ENCODE data around the gene TTYH1. TPM values are rescaled to one million over a fixed set of nuclear protein-coding genes. Genes with fewer than 3 reads are reported as not detected.
"Not testable (repeated sequence)": the region's sequence is repeated elsewhere in the genome, so short reads cannot be mapped to it uniquely, and the experiment has no call there.

The TTYH1 gene
- 10.4 TPM for total RNA-seq (ENCODE audit: unreplicated experiment)
- long read RNA-seq, partial matches to known transcripts, result 0 of 10 reads
- long read RNA-seq, other reads (novel, unspliced or antisense), result 2 of 10 reads

DNA sequence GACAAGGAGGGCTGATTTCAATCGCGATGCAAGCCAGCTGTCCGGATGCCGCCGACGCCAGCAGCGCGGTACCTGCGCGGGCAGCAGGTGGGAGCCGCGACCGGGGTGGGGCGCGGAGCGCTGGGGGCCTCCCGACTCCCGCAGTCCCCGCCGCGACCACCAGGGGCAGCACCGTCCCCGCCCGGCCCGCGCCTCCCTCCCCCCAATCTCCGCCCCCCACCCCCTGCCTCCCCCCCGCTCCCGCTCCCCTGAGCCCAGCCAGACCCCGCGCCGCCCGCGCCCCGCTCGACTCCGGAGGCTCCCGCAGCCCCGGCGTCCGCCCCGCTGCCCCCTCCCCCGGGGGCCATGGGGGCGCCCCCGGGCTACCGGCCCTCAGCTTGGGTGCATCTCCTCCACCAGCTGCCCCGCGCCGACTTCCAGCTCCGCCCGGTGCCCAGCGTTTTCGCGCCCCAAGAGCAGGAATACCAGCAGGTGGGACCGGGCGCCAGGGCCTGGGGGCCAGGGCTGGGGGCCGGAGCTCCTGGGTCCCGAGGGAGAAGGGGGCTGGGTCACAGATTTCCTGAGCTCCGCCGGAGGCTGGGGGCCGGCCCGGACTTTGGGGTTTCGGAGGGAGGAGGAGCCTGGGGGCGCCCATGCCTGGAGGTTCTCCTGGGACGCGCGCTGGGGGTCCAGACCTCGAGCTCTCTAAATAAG, at the start of gene TTYH1:
Gene TTYH1, plus strand, starts transcription at position 257 of the 693 bp plus-strand sequence. Its CDS starts 89 bp downstream, at position 346.
- DNase-seq (ENCODE audit: low spot score), result peak; percentile 44
- peaks cover 11% of the 10 kb centered on the region for H3K9me3 Mint-ChIP-seq (ENCODE audit: unreplicated experiment)
- H3K27ac Mint-ChIP-seq (ENCODE audit: unreplicated experiment), result peak within 1 kb of the TSS; percentile 26
- H3K36me3 Mint-ChIP-seq (ENCODE audit: low read depth, unreplicated experiment), result peaks cover 17% of the 10 kb centered on the region
- H3K4me3 Mint-ChIP-seq (ENCODE audit: unreplicated experiment), result peak within 1 kb of the TSS; percentile 70
- peaks cover 21% of the 10 kb centered on the region for H3K27me3 Mint-ChIP-seq (ENCODE audit: unreplicated experiment)
- H3K4me1 Mint-ChIP-seq (ENCODE audit: unreplicated experiment), result peaks cover 22% of the 10 kb centered on the region
- TF ChIP-seq, protein P1, sequence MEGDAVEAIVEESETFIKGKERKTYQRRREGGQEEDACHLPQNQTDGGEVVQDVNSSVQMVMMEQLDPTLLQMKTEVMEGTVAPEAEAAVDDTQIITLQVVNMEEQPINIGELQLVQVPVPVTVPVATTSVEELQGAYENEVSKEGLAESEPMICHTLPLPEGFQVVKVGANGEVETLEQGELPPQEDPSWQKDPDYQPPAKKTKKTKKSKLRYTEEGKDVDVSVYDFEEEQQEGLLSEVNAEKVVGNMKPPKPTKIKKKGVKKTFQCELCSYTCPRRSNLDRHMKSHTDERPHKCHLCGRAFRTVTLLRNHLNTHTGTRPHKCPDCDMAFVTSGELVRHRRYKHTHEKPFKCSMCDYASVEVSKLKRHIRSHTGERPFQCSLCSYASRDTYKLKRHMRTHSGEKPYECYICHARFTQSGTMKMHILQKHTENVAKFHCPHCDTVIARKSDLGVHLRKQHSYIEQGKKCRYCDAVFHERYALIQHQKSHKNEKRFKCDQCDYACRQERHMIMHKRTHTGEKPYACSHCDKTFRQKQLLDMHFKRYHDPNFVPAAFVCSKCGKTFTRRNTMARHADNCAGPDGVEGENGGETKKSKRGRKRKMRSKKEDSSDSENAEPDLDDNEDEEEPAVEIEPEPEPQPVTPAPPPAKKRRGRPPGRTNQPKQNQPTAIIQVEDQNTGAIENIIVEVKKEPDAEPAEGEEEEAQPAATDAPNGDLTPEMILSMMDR (IDR thresholded peaks at IDR 0.05; ENCODE audit: unreplicated experiment), result peak; percentile 90

DNA sequence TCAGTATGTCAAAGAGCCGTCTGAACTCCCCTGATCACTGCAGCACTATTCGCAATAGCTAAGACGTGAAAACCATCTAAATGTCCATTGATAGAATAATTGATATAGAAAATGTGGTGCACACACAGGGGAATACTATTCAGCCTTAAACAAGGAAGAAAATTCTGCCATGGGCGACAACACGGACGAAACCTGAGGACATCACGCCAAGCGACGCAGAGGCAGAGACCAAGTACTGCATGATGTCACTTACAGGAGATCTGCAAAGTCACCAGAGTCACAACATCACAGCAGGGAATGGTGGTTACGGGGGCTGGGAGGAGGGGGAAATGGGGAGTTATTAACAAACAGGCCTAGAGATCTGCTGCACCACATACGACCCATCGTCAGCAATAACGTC, 49.5 kb upstream of the TTYH1 start:
- H3K4me3 Mint-ChIP-seq (ENCODE audit: unreplicated experiment); H3K9me3 Mint-ChIP-seq (ENCODE audit: unreplicated experiment); H3K36me3 Mint-ChIP-seq (ENCODE audit: low read depth, unreplicated experiment); H3K27me3 Mint-ChIP-seq (ENCODE audit: unreplicated experiment); H3K27ac Mint-ChIP-seq (ENCODE audit: unreplicated experiment); H3K4me1 Mint-ChIP-seq (ENCODE audit: unreplicated experiment); DNase-seq (ENCODE audit: low spot score): not testable (repeated sequence)

DNA sequence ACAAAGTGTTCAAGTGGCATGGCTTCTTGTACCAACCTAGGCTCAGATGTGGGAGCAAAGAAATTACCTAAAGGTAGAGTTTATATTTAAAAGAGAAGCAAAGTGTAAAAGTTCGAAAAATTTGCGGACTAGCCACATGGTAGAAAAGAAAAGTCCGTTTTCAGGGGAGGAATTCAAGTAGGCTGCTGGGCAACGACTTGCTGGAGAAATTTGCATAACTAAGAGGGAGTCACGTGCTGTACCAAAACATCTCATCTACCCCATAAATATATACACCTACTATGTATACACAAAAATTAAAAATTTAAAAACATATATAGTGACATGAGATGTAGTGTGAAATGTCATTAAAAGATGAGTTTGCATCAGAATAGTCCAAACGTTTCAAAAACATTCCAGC, 48.5 kb upstream of the TTYH1 start:
- Mint-ChIP-seq H3K4me1 (ENCODE audit: unreplicated experiment) (no peaks in the 10 kb centered on the region), H3K27me3 (ENCODE audit: unreplicated experiment) (peaks cover 2% of the 10 kb centered on the region), H3K36me3 (ENCODE audit: low read depth, unreplicated experiment) (no peaks in the 10 kb centered on the region), H3K4me3 (ENCODE audit: unreplicated experiment) (no peak overlapping the region), H3K9me3 (ENCODE audit: unreplicated experiment) (no peaks in the 10 kb centered on the region), H3K27ac (ENCODE audit: unreplicated experiment) (no peak overlapping the region)
- no peak for DNase-seq (ENCODE audit: low spot score)
- TF ChIP-seq, protein P1 (IDR thresholded peaks at IDR 0.05; ENCODE audit: unreplicated experiment), result no peak

DNA sequence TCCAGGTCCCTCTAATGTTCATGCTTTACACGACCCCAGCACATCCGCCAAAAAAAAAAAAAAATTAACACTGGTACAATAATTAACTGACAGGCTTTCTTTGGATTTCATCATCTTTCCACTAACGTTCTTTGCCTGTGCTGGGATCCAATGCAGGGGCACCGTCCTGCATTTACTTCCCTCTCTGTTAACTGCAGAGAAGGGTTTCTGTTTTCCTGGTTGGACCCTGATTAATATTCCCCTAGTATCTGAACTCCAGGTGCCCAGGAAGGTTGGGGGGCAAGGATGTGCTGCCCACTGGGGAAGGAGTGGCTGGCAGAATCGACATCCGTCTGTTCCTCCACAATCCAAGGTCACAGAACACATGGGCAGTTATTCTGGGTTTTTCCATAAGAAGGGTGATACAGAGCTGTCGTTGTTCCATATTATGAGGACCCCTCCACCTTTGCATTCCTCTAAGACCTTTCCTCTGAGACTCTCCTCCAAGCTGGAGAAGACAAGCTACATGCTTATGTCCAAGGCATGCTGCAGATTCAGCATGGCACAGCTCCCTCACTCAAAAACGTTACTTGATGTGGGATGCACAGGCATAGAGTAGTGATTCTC, 46.1 kb upstream of the TTYH1 start:
- peaks cover 2% of the 10 kb centered on the region for H3K27me3 Mint-ChIP-seq (ENCODE audit: unreplicated experiment)
- no peaks in the 10 kb centered on the region for H3K36me3 Mint-ChIP-seq (ENCODE audit: low read depth, unreplicated experiment)

DNA sequence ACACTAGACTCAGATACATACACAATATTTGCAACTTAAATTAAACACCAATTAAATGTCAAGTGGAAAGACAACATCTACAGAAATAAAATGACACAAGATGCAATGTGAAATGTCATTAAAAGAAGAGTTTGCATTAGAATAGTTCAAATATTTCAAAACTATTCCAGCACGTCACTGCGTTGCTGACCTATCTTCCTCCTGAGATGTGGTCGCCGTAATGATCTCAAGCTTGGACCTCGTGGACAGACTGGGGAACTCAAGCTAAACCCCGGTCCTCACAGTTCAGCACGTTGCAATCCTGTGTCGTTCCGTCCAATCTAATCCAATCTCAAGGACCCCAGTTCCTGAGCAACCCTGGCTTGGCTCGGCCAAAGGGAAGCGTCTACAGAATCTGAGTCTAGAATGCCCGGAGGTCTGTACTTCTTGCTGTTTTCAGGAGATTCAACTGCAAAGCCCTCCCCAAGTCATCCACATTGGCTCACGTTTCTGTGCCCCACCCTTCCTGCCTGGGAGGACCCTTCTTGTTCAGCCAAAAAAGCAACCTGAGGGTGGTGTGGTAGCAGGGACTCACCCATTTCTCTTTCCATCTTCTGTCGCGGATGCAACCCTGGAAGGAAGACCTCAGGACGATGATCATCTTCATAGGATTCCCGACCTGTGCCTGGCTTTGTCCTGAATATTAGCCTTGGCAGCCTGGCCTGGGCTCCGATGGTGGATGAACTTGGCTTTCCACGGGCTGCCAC, 45.4 kb upstream of the TTYH1 start:
- not testable (repeated sequence) for H3K4me3 Mint-ChIP-seq (ENCODE audit: unreplicated experiment); H3K9me3 Mint-ChIP-seq (ENCODE audit: unreplicated experiment)

More for the DNA sequence above, 46.1 kb upstream of the TTYH1 start:
- TF ChIP-seq, protein P1 (IDR thresholded peaks at IDR 0.05; ENCODE audit: unreplicated experiment), result no peak
- Mint-ChIP-seq H3K9me3 (ENCODE audit: unreplicated experiment) (no peaks in the 10 kb centered on the region), H3K4me1 (ENCODE audit: unreplicated experiment) (no peaks in the 10 kb centered on the region), H3K27ac (ENCODE audit: unreplicated experiment) (no peak overlapping the region), H3K4me3 (ENCODE audit: unreplicated experiment) (no peak overlapping the region)
- DNase-seq (ENCODE audit: low spot score), result no peak

DNA sequence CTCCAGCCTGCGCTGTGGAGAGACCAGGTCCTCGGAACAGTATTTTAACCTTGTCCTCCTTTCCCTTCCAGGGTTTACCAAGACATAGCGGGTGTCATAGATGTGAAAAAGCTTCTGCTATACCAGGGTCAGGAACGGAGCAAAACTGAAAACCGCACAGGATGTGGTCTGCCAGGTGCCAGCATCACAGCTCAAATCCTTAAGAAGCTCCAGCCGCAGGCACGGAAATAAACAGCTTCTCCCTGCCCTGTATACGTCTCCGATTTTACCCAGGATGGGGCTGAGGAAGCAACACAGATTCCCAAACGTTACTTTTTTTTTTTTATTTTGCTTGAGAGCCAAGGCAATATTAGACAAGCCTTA, 44.8 kb upstream of the TTYH1 start:
- not testable (repeated sequence) for H3K36me3 Mint-ChIP-seq (ENCODE audit: low read depth, unreplicated experiment); H3K27me3 Mint-ChIP-seq (ENCODE audit: unreplicated experiment); H3K4me1 Mint-ChIP-seq (ENCODE audit: unreplicated experiment); DNase-seq (ENCODE audit: low spot score); H3K9me3 Mint-ChIP-seq (ENCODE audit: unreplicated experiment); H3K4me3 Mint-ChIP-seq (ENCODE audit: unreplicated experiment); H3K27ac Mint-ChIP-seq (ENCODE audit: unreplicated experiment)

More for the DNA sequence above, 45.4 kb upstream of the TTYH1 start:
- H3K27me3 Mint-ChIP-seq (ENCODE audit: unreplicated experiment); DNase-seq (ENCODE audit: low spot score); H3K4me1 Mint-ChIP-seq (ENCODE audit: unreplicated experiment); H3K36me3 Mint-ChIP-seq (ENCODE audit: low read depth, unreplicated experiment); H3K27ac Mint-ChIP-seq (ENCODE audit: unreplicated experiment): not testable (repeated sequence)

DNA sequence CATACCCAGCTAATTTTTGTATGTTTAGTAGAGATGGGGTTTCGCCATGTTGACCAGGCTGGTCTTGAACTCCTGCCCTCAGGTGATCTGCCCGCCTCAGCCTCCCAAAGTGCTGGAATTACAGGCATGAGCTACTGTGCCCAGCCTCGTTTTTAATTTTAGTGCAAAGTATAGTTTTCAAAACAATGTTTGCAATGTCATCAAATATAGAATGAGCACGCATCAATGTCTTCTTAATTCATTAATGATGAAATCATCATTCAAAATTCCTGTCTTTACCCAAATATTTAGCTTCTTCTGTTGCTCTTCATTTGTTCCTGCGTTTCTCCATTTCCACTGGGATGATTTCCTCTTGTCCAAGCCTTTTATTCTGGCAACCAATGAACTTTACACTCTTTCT, 43.8 kb upstream of the TTYH1 start:
- H3K4me1 Mint-ChIP-seq (ENCODE audit: unreplicated experiment); H3K36me3 Mint-ChIP-seq (ENCODE audit: low read depth, unreplicated experiment); DNase-seq (ENCODE audit: low spot score); H3K4me3 Mint-ChIP-seq (ENCODE audit: unreplicated experiment); H3K27ac Mint-ChIP-seq (ENCODE audit: unreplicated experiment); H3K27me3 Mint-ChIP-seq (ENCODE audit: unreplicated experiment); H3K9me3 Mint-ChIP-seq (ENCODE audit: unreplicated experiment): not testable (repeated sequence)

Data from endothelial cell (in vitro differentiated cells).